Measurements from ENCODE around the gene LAMB1. TPM values are rescaled to one million over a fixed set of nuclear protein-coding genes. Genes with fewer than 3 reads are reported as not detected.
A peak's percentile ranks its signal among the peaks of the same experiment; 100 is the strongest.

Gene LAMB1
- total RNA-seq, 1 donor from 2014 or later: 226 TPM

GRCh38 chr7:107953924-107954303, 49.0 kb downstream of the LAMB1 start:
- peaks cover 25% of the 10 kb centered on the region for H3K4me1 Mint-ChIP-seq (ENCODE audit: unreplicated experiment)
- no peak for DNase-seq (ENCODE audit: extremely low spot score, unreplicated experiment)
- H3K9me3 Mint-ChIP-seq: no peaks in the 10 kb centered on the region
- H3K27ac Mint-ChIP-seq: peak overlapping the region; percentile 89
- no peak overlapping the region for H3K4me3 Mint-ChIP-seq
- peaks cover 53% of the 10 kb centered on the region for H3K36me3 Mint-ChIP-seq
- TF ChIP-seq CTCF (conservative IDR thresholded peaks at IDR 0.05): no peak
- H3K27me3 Mint-ChIP-seq: no peaks in the 10 kb centered on the region

- peaks cover 50% of the 10 kb centered on the region for H3K36me3 Mint-ChIP-seq
- H3K9me3 Mint-ChIP-seq: no peaks in the 10 kb centered on the region
Measured at GRCh38 chr7:107953265-107953923, 49.6 kb downstream of the LAMB1 start.

GRCh38 chr7:107951896-107952295, 51.1 kb downstream of the LAMB1 start:
- no peaks in the 10 kb centered on the region for H3K9me3 Mint-ChIP-seq
- H3K36me3 Mint-ChIP-seq: peaks cover 53% of the 10 kb centered on the region
- H3K4me3 Mint-ChIP-seq: peak overlapping the region; percentile 31
- TF ChIP-seq CTCF (conservative IDR thresholded peaks at IDR 0.05): no peak
- no peak for DNase-seq (ENCODE audit: extremely low spot score, unreplicated experiment)
- H3K27me3 Mint-ChIP-seq: no peaks in the 10 kb centered on the region
- H3K4me1 Mint-ChIP-seq (ENCODE audit: unreplicated experiment): peaks cover 38% of the 10 kb centered on the region
- H3K27ac Mint-ChIP-seq: peak overlapping the region; percentile 89

More at GRCh38 chr7:107953265-107953923, 49.6 kb downstream of the LAMB1 start:
- no peak for DNase-seq (ENCODE audit: extremely low spot score, unreplicated experiment)
- H3K27ac Mint-ChIP-seq: peak overlapping the region; percentile 89
- H3K4me3 Mint-ChIP-seq: no peak overlapping the region
- H3K27me3 Mint-ChIP-seq: no peaks in the 10 kb centered on the region
- TF ChIP-seq CTCF (conservative IDR thresholded peaks at IDR 0.05): no peak
- H3K4me1 Mint-ChIP-seq (ENCODE audit: unreplicated experiment): peaks cover 26% of the 10 kb centered on the region

DNA sequence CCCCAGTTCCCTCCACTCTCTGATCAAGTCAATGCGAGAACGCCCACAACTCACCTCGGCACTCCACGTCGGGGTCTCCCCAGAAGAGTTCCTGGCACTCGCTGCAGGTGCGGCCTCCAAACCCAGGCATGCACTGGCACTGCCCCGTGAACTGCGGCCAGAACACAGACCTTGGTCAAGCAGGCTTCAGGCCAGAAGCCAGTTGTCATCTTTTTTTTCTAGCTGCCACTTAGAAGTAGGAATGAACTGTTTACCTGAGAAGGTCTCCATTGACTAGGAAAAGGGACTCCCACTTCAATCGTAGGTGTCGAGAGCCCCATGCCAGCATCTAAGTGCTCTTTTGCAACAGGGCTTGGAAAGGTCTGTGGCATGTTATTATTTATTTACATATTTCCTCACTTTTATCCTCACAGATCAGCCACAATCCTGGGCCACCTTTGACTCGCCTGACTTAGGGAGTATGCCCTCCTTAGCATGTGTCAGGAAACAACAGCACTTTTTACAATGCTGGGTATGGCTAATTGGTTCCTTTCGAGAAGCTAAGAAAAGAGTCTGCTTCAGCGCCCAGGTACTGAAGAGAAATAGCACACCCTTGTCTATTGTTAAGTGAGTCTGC, 51.7 kb downstream of the LAMB1 start:
- no peak for TF ChIP-seq CTCF (conservative IDR thresholded peaks at IDR 0.05)
- peaks cover 52% of the 10 kb centered on the region for H3K36me3 Mint-ChIP-seq
- no peak overlapping the region for H3K4me3 Mint-ChIP-seq

GRCh38 chr7:107949443-107949935, 53.5 kb downstream of the LAMB1 start:
- peaks cover 45% of the 10 kb centered on the region for H3K4me1 Mint-ChIP-seq (ENCODE audit: unreplicated experiment)
- peaks cover 56% of the 10 kb centered on the region for H3K36me3 Mint-ChIP-seq
- no peaks in the 10 kb centered on the region for H3K9me3 Mint-ChIP-seq
- peak overlapping the region; percentile 72 for H3K27ac Mint-ChIP-seq
- DNase-seq (ENCODE audit: extremely low spot score, unreplicated experiment): no peak
- H3K4me3 Mint-ChIP-seq: no peak overlapping the region
- TF ChIP-seq CTCF (conservative IDR thresholded peaks at IDR 0.05): no peak
- no peaks in the 10 kb centered on the region for H3K27me3 Mint-ChIP-seq

More for the DNA sequence above, 51.7 kb downstream of the LAMB1 start:
- no peak for DNase-seq (ENCODE audit: extremely low spot score, unreplicated experiment)
- Mint-ChIP-seq H3K27ac (peak overlapping the region; percentile 89), H3K9me3 (no peaks in the 10 kb centered on the region), H3K4me1 (ENCODE audit: unreplicated experiment) (peaks cover 44% of the 10 kb centered on the region), H3K27me3 (no peaks in the 10 kb centered on the region)

All from type B pancreatic cell (in vitro differentiated cells).